Measurements from ENCODE around the gene LMO7.

Gene LMO7

GRCh38 chr13:75635828-75636435 lies at the start of gene LMO7:
TSS of gene LMO7 (plus strand) at chr13:75636330. CDS start at chr13:75636658, 328 bp downstream.
- DNase-seq (ENCODE audit: low spot score): no peak

DNA sequence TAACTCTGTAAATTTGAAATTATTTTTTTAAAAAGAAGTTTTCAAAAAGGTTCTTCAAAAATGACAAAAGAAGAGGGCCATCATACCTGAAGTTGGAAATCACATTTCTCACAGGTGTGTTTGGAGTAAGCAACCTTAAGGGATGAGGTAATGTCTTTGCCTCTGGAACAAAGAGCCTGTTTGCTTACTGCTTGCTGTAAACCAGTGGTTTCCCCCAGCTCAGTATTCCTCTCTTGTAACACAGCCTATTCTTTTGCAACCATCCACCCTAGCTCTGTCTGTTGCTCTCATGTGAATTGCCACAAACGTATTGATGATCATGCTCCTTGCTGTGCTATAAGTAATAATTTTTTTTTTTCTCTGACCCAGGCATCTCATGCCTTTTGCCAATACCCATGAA lies 48.5 kb upstream of the LMO7 start:
- no peak for DNase-seq (ENCODE audit: low spot score)

DNA sequence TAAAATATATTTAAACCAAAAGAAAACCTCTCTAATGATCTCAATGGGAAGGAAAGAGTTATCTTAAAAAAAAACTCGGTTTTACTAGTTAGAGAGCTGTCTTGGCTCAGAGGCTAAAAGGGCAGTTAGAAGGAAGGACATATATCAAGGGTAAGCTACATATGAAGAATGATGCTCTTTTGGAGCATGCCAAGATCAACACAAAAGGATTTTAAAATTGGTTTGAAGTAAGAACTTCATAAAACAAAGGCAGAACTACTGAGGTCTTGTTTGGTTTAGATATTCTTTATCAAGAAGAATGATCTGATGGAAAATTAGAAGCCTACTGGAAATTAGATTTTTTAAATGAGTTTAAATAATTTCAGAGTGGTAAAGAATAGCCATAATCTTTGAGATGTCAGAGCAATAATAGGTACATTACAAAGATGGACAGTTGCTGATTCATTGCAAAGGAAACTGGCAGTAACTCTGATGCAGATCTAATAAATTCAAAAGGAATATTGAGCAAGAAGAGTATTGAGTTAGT lies 39.4 kb upstream of the LMO7 start:
- no peak for DNase-seq (ENCODE audit: low spot score)

DNA sequence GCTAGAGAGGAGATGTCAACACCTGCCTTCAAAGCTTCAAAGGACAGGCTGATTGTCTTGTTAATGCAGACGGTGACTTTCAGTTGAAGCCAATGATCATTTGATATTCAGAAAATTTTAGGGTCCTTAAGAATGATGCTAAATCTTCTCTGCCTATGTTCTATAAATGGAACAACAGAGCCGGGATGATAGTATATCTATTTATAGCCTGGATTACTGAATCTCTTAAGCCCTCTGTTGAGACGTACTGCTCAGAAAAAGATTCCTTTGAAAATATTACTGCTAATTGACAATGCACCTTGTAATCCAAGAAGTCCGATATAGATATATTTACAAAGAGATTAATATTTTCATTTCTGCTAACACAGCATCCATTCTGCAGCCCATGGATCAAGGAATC lies 35.8 kb upstream of the LMO7 start:
- no peak for DNase-seq (ENCODE audit: low spot score)

DNA sequence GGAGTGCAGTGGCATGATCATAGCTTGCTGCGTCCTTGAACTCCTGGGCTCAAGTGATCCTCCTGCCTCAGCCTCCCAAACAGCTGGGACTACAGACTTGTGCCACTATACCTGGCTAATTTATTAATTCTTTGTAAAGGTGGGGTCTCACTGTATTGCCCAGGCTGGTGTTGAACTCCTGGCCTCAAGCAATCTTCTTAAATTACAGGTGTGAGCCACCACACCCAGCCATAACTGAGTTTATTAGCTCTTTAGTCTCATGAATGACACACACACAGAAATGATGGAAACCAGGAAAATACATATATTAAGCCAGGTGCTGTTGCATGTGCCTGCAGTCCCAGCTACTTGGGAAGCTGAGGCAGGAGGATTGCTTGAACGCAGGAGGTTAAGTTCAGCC lies 33.1 kb upstream of the LMO7 start:
- no peak for DNase-seq (ENCODE audit: low spot score)

GRCh38 chr13:75607447-75607846 lies 28.7 kb upstream of the LMO7 start:
- DNase-seq (ENCODE audit: low spot score): no peak

DNA sequence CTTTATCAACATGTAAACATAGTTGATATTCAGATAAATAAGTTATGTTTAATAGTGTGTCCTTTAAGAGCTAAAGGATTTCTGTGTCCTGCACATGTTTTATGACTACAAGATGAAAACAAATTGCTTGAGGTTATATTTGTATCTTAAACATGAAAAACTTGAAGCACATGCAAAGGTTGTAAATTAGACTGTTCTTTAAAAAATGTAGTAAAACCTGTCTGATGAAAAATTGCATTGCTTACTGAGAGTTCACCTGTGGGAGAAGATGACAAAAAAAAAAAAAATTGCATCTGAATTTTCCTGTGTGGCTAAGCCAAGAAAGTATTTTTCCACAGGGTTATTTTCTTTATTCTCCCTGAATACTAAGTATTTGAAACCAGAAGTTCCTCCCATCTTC lies 25.7 kb upstream of the LMO7 start:
- DNase-seq (ENCODE audit: low spot score): no peak

DNA sequence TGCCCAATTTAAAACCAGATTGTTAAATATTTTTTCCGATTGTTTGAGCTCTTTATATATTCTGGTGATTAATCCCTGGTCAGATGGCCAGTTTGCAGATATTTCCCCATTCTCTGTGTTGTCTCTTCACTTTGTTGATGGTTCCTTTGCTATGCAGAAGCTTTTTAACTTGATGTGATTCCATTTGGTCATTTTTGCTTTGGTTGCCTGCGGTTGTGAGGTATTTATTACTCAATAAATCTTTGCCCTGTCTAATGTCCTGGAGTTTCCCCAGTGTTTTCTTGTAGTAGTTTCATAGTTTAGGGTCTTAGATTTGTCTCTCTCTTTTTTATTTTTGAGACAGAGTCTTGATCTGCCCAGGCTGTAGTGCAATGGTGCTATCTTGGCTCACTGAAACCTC lies 23.8 kb upstream of the LMO7 start:
- DNase-seq (ENCODE audit: low spot score): no peak

GRCh38 chr13:75617230-75617629 lies 18.9 kb upstream of the LMO7 start:
- DNase-seq (ENCODE audit: low spot score): no peak

GRCh38 chr13:75618308-75618707 lies 17.8 kb upstream of the LMO7 start:
- no peak for DNase-seq (ENCODE audit: low spot score)

DNA sequence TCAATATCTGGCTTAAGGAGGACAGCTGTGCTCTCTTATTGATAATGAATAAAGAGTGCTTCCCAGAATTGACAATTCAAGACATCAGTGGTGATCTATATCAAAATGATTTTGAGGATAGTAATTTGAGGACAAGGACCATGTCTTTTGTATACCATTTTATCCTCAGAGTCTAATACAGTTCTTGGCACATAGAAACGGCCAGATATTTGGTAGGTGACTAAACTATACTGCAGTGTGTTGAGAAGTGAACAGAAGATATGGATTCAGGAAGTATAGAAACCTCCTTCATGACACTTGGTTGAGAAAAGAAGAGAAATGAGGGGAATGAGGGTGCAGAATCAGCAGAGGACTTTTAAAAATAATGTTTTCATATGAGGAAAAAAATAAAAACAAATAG lies 16.1 kb upstream of the LMO7 start:
- DNase-seq (ENCODE audit: low spot score): no peak

- no peak for DNase-seq (ENCODE audit: low spot score)
These were observed 15.0 kb upstream of the LMO7 start for GRCh38 chr13:75621147-75621546.

DNA sequence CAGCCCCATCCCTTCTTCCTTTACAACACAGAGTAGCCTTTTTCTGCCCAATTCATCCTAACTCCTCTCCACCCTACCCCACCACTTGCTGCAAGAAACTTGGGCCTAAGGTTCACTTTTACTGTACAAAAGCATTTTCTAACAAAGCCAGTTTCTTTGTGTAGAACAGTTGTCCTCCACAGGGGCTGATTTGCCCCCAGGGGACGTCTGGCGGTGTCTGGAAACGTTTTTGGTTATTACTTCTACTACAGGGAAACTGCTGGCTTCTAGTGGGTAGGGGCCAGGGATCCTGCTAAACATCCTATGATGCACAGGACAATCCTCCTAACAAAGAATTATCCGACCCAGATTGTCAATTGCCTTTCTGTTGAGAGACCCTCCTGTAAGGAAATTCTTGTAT lies 7.3 kb upstream of the LMO7 start:
- DNase-seq (ENCODE audit: low spot score): no peak

DNA sequence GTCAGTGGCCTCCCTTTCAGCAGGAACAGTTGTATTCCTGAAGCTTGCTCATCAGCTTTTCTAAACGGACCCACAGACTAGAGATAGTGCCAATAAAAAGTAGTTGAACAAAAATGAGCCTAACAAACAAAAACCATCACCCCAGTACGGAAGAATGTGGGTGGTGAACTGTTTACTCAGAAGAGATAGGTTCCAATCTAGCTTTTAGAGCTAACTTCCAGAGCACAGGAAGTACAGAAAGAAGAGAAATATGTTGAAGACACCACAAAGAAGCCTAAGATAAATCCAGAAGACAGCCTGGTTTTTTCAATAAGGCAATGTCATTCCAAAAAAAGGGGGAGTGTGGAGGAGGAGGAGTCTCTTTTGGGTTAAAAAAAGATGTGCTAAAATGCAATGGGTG lies 2.8 kb upstream of the LMO7 start:
- no peak for DNase-seq (ENCODE audit: low spot score)

DNA sequence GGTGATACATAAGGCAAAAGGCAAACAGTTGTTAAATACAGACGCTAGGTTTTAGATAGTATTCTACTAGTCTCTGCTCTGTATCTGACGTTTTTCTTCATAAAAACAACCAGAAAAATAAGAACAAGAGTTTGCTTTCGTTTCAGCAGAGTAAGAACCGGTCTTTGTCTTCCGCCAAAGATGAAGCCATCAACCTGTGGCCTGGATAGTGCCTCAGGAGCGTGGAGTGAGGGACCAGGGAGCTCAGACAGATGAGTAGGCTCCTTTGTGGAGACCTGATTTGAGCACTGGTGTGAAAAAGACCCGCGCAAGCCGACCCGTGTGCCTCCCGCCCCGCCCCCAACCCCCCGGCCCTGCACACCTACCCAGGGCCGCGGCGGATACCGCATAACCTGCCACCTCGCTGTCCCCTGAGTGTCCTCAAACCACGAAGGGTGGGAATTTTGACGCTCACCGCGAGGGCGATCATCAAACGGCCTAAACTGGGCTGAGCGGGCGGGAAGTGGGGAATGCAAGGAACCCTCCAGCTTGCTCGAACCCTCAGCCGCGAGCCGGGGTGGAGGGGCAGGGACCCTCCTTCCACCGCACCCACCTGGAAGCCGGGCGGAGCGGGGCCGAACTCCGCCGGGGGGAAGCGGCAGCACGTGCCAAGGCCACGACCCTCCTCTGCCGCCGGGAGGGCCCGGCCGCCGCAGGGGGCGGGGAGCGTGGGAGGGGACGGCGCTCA lies 866 bp upstream of the LMO7 start:
- no peak for DNase-seq (ENCODE audit: low spot score)

DNA sequence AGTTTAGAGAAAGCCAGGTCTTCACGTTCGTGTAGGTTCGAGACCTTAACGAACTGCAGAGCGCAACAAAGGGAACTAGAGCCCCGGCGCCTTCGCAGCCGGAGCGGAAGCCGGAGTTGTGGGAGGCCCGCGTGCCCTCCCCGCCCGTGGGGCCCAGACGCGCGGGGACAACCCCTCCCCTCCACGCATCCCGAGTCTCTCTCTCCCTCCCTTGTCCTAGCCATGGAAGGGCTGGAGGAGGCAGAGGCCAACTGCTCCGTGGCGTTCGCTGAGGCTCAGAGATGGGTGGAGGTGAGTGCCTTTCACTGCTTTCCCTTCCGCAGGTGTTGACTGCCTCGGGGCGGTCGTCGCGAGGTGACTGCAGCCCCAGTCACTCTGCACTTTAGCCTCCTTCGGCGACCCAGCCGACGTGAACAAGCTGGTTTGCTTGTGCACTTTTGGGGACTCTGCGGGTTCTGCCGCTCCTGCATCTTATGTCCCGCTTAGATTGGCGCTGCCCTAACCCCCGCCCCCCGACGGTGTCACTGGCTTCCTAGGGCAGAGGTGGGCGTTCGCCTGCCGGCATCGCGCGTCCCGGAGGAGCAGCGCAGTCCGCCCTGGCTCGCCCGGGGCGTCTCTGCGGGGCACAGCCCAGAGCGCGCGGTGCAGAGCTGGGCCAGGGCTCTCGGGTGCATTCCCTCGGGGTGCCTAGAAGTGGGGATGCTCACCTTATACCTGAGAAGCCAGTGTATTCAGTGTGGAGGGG lies 478 bp downstream of the LMO7 start:
- no peak for DNase-seq (ENCODE audit: low spot score)

- DNase-seq (ENCODE audit: low spot score): no peak
These were observed 1.1 kb downstream of the LMO7 start for GRCh38 chr13:75637181-75637750.

DNA sequence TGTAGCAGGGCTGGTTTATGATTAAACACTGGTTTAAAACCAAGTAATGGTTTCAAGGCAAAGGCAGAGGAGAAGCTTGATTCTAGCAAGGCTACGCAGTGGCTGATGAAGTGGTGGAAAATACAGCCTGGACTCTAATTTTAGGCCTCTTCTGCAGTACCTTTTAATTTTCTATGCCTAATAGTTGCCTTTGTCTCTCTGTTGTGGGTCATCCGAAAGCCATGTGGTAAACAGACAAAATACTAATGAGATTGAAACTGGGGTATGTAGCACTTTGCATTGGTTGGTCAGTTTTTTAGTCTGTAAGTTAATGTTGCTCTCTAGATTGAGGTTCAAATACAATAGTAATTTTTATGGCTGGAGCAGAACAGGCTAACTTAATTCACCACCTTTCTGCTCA lies 3.3 kb downstream of the LMO7 start:
- no peak for DNase-seq (ENCODE audit: low spot score)

- DNase-seq (ENCODE audit: low spot score): no peak
These were observed 4.9 kb downstream of the LMO7 start for GRCh38 chr13:75641026-75641425.

DNA sequence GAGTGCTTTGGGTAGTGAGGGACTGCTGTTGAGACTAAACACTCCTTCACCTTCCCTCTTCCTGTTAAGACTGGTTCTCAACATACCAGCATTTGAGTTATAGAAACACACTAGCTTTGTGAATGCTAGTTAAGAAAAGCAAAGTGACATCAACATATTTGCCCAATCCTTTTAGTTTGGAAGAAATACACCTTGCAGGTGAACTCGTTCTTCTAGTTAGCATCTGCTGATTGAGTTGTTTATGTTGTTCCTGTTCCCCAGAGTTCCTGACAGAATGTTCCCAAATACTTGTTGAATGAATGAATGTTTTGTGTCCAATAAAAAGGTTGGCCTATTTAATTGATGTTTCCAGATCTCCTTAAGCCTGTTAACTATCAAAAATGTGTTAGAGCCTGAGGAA lies 7.1 kb downstream of the LMO7 start:
- DNase-seq (ENCODE audit: low spot score): no peak

GRCh38 chr13:75643693-75644092 lies 7.6 kb downstream of the LMO7 start:
- DNase-seq (ENCODE audit: low spot score): no peak

DNA sequence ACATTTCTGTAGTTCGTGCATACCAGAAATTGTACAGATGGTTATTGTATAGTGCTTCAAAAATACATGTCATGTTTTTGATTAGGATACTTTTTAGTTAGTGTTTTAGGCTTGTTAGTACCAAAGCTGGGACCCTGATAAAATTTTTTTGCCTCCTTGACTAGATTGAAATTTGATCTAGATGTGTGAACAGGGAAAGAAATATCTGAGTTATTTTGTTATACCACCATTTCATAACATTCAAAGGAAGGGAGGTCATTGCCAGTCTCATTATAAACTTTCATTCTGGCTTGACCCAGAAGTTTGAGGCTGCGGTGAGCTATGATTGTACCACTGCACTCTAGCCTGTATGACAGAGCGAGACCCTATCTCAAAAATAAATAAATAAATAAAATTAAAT lies 9.0 kb downstream of the LMO7 start:
- DNase-seq (ENCODE audit: low spot score): no peak
